GM19455 (cell line): Measurements from ENCODE around the gene ZNF683.

Source experiments
- ATAC-seq: cut with Tn5 transposase; IDR thresholded peaks from one replicate; pipeline ENCODE4 v1.9.1; 2021; ENCODE audit not compliant: unreplicated experiment

The ZNF683 gene

GRCh38 chr1:26359981-26360806, 12.4 kb downstream of the ZNF683 start:
- ATAC-seq, result no peak

DNA sequence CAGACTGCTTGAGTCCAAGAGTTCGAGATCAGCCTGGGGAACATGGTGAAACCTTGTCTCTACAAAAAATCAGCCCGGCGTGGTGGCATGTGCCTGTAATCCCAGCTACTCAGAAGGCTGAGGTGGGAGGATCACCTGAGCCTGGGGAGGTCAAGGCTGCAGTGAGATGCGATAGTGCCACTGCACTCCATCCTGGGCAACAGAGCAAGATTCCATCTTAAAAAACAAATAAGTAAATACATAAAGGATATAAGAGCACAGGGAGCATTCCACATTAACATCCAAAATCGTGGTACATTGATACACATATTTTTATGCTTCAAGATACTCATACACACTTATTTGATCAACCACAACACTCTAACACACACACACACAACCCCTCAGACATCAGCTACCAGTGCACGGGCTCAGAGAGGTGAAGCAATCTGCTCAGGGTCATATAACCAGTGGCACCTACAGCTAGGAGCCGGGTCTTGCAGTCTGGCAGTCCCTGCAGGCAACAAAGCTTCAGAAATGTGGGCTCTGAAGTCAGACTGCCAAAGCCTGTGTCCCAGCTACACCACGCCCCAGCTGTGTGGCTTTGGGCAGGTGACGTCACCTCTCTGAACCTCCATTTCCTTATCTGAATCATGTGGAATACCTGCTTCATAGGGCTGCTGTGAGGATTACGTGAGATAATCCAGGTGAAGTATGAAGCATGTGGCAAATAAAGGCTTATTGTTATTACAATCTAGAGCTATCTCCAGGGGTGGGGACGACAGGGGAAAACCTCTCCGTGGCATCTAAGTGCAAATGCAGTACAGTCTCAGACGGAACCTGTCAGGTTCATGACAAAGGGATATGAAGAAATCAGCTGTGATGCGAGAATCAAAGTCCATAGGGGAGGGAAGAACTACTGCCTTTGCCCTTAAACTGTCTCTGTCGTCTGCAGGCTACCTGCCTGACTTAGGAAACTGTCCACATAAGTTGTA, 13.9 kb downstream of the ZNF683 start:
- no peak for ATAC-seq

GRCh38 chr1:26357121-26357602, 15.4 kb downstream of the ZNF683 start:
- no peak for ATAC-seq

GRCh38 chr1:26356106-26356505, 16.4 kb downstream of the ZNF683 start:
- no peak for ATAC-seq

GRCh38 chr1:26354972-26355371, 17.6 kb downstream of the ZNF683 start:
- no peak for ATAC-seq

GRCh38 chr1:26353976-26354820, 18.4 kb downstream of the ZNF683 start, which contains the start of gene CRYBG2:
CRYBG2 (minus strand) TSS chr1:26354130; CDS start chr1:26346657, 7,473 bp downstream.
- ATAC-seq, result no peak

GRCh38 chr1:26353210-26353859, 19.2 kb downstream of the ZNF683 start:
- ATAC-seq, result no peak

- no peak for ATAC-seq
Measured at GRCh38 chr1:26352338-26352679, 20.2 kb downstream of the ZNF683 start.

- no peak for ATAC-seq
Measured at GRCh38 chr1:26351590-26352337, 20.8 kb downstream of the ZNF683 start.

GRCh38 chr1:26350701-26351589, 21.6 kb downstream of the ZNF683 start:
- ATAC-seq, result no peak

DNA sequence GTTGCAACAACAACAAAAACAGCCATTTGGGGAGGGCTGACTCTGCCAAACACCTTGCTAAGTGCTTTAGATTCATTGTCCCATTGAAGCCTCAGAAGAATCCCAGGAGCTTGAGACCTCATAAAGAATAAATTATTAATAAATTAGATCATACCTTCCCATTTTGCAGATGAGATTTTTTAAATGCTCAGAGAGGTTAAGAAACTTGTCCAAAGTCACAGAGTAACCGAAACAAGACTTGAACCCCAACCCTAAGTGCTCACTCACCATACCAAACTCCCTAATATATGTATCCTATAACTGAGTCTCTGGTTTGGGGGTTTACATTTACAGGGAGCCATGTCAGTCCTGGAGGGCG, 22.2 kb downstream of the ZNF683 start:
- ATAC-seq, result no peak

DNA sequence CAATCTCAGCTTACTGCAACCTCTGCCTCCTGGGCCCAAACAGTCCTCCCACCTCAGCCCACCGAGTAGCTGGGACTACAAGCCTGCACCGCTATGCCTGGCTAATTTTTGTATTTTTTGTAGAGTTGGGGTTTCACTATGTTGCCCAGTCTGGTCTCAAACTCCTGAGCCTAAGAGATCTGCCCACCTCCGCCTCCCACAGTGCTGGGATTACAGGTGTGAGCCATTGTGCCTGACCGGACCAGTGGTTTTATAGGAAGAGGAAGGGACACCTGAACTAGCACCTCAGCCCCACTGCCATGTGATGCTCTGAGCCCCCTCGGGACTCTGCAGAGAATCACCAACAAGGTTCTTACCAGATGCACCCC, 22.7 kb downstream of the ZNF683 start:
- no peak for ATAC-seq

DNA sequence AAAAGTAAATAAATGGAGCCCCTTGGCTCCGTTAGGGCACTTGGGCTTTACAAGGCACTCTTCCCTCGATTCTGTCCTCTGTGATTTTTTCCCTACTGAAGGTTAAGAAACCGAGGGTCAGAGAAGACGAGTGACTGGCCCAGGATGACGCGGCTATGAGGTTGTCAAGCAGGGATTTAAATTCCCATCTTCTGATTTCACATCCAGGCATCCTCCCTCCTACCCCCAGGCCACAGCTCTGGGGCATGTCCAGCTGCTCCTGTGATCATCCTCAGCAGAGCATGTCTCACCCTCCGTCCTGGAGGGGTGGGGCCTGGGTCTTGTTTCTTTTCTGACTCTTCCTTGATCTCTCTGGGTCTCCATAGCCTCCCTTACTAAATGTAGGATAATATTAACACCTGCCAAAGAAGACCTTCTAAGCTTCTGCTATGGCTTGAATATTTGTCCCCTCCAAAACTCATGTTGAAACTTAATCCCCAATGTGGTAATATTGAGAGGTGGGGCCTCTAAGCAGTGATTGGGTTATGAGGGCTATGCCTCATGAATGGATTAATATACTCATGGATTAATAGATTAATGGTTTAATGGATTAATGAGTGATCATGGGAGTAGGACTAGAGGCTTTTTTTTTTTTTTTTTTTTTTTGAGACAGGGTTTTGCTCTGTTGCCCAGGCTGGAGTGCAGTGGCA, 23.2 kb downstream of the ZNF683 start:
- no peak for ATAC-seq

- ATAC-seq, result no peak
Measured at GRCh38 chr1:26346274-26347033, 26.1 kb downstream of the ZNF683 start.

- ATAC-seq, result no peak
Measured at GRCh38 chr1:26345718-26346117, 26.8 kb downstream of the ZNF683 start.

DNA sequence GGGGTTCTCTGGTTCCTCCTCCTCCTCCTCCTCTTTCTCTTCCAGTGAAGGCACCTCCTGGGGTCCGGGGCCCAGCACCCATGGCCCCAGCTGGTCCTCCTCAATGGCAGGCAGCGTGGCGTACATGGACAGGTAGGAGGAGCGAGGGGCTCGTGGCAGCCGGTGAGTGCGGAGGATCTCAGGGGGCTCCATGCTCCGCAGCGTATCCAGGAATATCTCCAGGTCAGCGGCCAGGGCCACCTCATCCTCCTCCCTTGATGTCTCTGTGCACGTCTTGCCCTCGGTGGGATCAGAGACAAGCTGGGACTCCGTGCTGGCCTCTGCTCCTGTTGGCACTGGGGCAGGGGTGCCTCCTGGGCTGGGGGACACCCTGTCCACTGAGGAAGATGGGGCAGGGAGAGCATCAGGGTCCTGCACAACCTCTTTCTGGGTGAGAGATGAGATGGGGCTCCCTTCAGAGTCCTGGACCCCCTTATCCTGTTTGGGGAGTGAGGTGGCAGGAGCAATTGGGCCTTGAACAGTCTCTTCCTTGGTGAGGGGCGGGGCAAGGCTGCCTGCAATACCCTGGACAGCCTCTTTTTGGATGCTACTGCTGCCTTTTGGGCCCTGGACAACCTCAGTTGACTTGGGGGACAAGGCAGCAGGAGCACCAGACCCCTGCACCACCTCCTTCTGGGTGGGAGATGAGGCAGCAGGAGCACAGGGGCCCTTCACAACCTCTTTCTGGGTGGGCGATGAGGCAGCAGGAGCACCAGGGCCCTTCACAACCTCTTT, 28.2 kb downstream of the ZNF683 start:
- no peak for ATAC-seq

DNA sequence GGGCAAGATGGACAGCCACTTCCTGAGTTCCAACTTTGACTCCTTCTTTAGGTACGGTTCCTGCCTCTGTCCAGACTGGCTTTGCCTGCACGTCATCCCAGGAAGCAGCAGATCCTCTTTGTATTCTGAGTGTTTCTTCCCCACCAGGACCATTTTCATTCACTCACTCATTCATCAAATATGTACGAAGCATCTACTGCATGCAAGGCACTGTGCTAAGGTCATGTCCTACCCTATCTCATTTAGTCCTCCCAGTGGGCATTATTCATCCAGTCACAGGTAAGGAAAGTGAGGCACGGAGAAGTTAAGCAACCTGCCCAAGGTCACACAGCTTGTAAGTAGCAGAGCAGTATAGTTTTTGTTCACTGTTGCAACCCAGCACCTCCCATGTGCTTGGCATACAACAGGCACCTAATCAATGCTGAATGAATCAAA, 32.5 kb downstream of the ZNF683 start:
- ATAC-seq, result no peak
